GM10847 (cell line): ENCODE results near the gene TJP1.

Experiments
- POLR2A ChIP-seq: IDR thresholded peaks from 2 replicates; pipeline ENCODE4 v1.6.1; 2011; ENCODE audit not compliant: insufficient read length; ENCODE audit errors: extremely low read depth

Gene TJP1

GRCh38 chr15:29818141-29818540 lies 4.1 kb downstream of the TJP1 start:
- no peak for TF ChIP-seq POLR2A

- TF ChIP-seq POLR2A: no peak
Observed at GRCh38 chr15:29815000-29815710, 7.1 kb downstream of the TJP1 start.

GRCh38 chr15:29813009-29813408 lies 9.3 kb downstream of the TJP1 start:
- TF ChIP-seq POLR2A: no peak

- TF ChIP-seq POLR2A: no peak
Observed at GRCh38 chr15:29812384-29812694, 9.9 kb downstream of the TJP1 start.

- TF ChIP-seq POLR2A: no peak
Observed at GRCh38 chr15:29811691-29812383, 10.4 kb downstream of the TJP1 start.

- TF ChIP-seq POLR2A: no peak
Observed at GRCh38 chr15:29805708-29806104, 16.6 kb downstream of the TJP1 start.

- no peak for TF ChIP-seq POLR2A
Observed at GRCh38 chr15:29805043-29805707, 17.1 kb downstream of the TJP1 start.

- TF ChIP-seq POLR2A: no peak
Observed at GRCh38 chr15:29802411-29802810, 19.9 kb downstream of the TJP1 start.

GRCh38 chr15:29800491-29801366 lies 21.5 kb downstream of the TJP1 start:
- no peak for TF ChIP-seq POLR2A

GRCh38 chr15:29799859-29800258 lies 22.4 kb downstream of the TJP1 start:
- no peak for TF ChIP-seq POLR2A

- no peak for TF ChIP-seq POLR2A
Observed at GRCh38 chr15:29795610-29796009, 26.7 kb downstream of the TJP1 start.

- TF ChIP-seq POLR2A: no peak
Observed at GRCh38 chr15:29792426-29793159, 29.7 kb downstream of the TJP1 start.

GRCh38 chr15:29790607-29791006 lies 31.7 kb downstream of the TJP1 start:
- no peak for TF ChIP-seq POLR2A

- TF ChIP-seq POLR2A: no peak
Observed at GRCh38 chr15:29789871-29790270, 32.4 kb downstream of the TJP1 start.
